K562 (cell line): ENCODE data around the gene MID1IP1. TPM values are rescaled to one million over a fixed set of nuclear protein-coding genes. Genes with fewer than 3 reads are reported as not detected.

Experiments used
- CBFA2T3 ChIP-seq: fragments of 450-650 bp; IDR thresholded peaks from 2 replicates; pipeline ENCODE4 v1.6.1; 2017
- HDAC1 ChIP-seq, 2 experiments: fragments of 450-650 bp; IDR thresholded peaks; 2 replicates each; pipeline ENCODE4 v1.6.1; 2016 to 2017; ENCODE audit warnings: inconsistent platforms in 1 of 2, mild to moderate bottlenecking in 1 of 2, moderate library complexity in 1 of 2
- MBD2 ChIP-seq: sonication (generic); IDR thresholded peaks from 2 replicates; pipeline ENCODE4 v1.6.1; 2016; ENCODE audit warnings: low read depth, borderline replicate concordance
- MEF2A ChIP-seq: IDR thresholded peaks from 2 replicates; pipeline ENCODE4 v1.6.1; 2011; ENCODE audit warnings: low read depth, mild to moderate bottlenecking, low read length, moderate library complexity; ENCODE audit not compliant: control insufficient read depth
- SIX5 ChIP-seq, 2 experiments: IDR thresholded peaks; 2 replicates each; pipeline ENCODE4 v1.6.1; 2011; ENCODE audit warnings: low read length in 2 of 2, borderline replicate concordance in 1 of 2, low read depth in 1 of 2, mild to moderate bottlenecking in 1 of 2, moderate library complexity in 1 of 2; ENCODE audit not compliant: insufficient read depth in 1 of 2
- STAT5B ChIP-seq: fragments of 250-450 bp; sonication (Bioruptor Pico); IDR thresholded peaks from 2 replicates; pipeline ENCODE4 v1.8.0; 2021; ENCODE audit warnings: mild to moderate bottlenecking, inconsistent platforms
- TCF7 ChIP-seq: sonication (generic); IDR thresholded peaks from 2 replicates; pipeline ENCODE4 v1.6.1; 2016; ENCODE audit warnings: antibody characterized with exemption, borderline replicate concordance
- ZC3H8 ChIP-seq: fragments of 450-650 bp; IDR thresholded peaks from 2 replicates; pipeline ENCODE4 v1.6.1; 2017
- ZNF239 ChIP-seq: fragments of 250-450 bp; sonication (Bioruptor Pico); IDR thresholded peaks from 2 replicates; pipeline ENCODE4 v1.4.0; 2020; ENCODE audit warnings: mild to moderate bottlenecking
- ZNF282 ChIP-seq: sonication (generic); formaldehyde crosslinking; IDR thresholded peaks from 2 replicates; pipeline ENCODE4 v1.8.1; 2023; ENCODE audit warnings: missing genetic modification reagents
- ZNF778 ChIP-seq: fragments of 450-650 bp; formaldehyde crosslinking; IDR thresholded peaks from 2 replicates; pipeline ENCODE4 v1.4.0; 2020; ENCODE audit warnings: mild to moderate bottlenecking, moderate library complexity
- polyA plus RNA-seq, 8 experiments: library from polyadenylated mRNA; depleted of rRNA in 4 of 8; stranded (reverse) in 5 of 8; unstranded in 3 of 8; fragments of >200 nt; fragmentation: Nextera tagmentation in 2 of 8; fragmentation: Illumina TruSeq in 1 of 8; extraction: Ambion mirVana in 2 of 8; extraction: Trizol in 1 of 8; gene quantifications; 2 replicates each; pipeline versions ENCODE4 v1.2.1 to v1.2.3, GENCODE V29; 2011 to 2014; ENCODE audit warnings: inconsistent platforms in 1 of 8, missing spikeins in 1 of 8
- total RNA-seq, 7 experiments: library from RNA; depleted of rRNA in 6 of 7; stranded (reverse); fragments of >200 nt in 6 of 7; fragmentation: Illumina TruSeq in 2 of 7; extraction: Trizol in 2 of 7; gene quantifications; 2 replicates each; pipeline versions ENCODE4 v1.2.1 to v1.2.3, GENCODE V29; 2011 to 2021; ENCODE audit warnings: low replicate concordance in 1 of 7
- TF ChIP-seq, protein P1 (sequence below), 2 experiments: fragments of 450-650 bp in 1 of 2; IDR thresholded peaks; 2 replicates each; pipeline ENCODE4 v1.6.1; 2011 to 2017; ENCODE audit warnings: low read depth in 2 of 2, antibody characterized with exemption in 1 of 2, borderline replicate concordance in 1 of 2, low read length in 1 of 2, mild to moderate bottlenecking in 1 of 2, mixed read lengths in 1 of 2; ENCODE audit not compliant: control insufficient read depth in 1 of 2
- TF ChIP-seq, protein P2 (sequence below): sonication (generic); formaldehyde crosslinking; IDR thresholded peaks from 2 replicates; pipeline ENCODE4 v1.5.0; 2020; ENCODE audit warnings: missing genetic modification reagents
- TF ChIP-seq, protein P3 (sequence below): sonication (generic); formaldehyde crosslinking; IDR thresholded peaks from 2 replicates; pipeline ENCODE4 v1.8.1; 2023; ENCODE audit warnings: mild to moderate bottlenecking, missing genetic modification reagents
- TF ChIP-seq, protein P4 (sequence below): fragments of 450-650 bp; IDR thresholded peaks from 2 replicates; pipeline ENCODE4 v1.6.1; 2017; ENCODE audit warnings: mild to moderate bottlenecking, moderate library complexity
- TF ChIP-seq, protein P5 (sequence below): sonication (generic); formaldehyde crosslinking; IDR thresholded peaks from 2 replicates; pipeline ENCODE4 v1.4.0; 2020; ENCODE audit warnings: mild to moderate bottlenecking, missing genetic modification reagents
- TF ChIP-seq, protein P6 (sequence below): fragments of 250-450 bp; sonication (Bioruptor Pico); IDR thresholded peaks from 2 replicates; pipeline ENCODE4 v1.6.1; 2021; ENCODE audit warnings: mild to moderate bottlenecking
- TF ChIP-seq, protein P7 (sequence below): fragments of 450-650 bp; IDR thresholded peaks from 2 replicates; pipeline ENCODE4 v1.6.1; 2016

Gene MID1IP1
- total and polyA plus RNA-seq, 9 of the 15 experiments (the other 6 are each of a cell fraction or from before 2014, with no cell fraction given), result 0.51 to 102 (median 27.5) TPM

DNA sequence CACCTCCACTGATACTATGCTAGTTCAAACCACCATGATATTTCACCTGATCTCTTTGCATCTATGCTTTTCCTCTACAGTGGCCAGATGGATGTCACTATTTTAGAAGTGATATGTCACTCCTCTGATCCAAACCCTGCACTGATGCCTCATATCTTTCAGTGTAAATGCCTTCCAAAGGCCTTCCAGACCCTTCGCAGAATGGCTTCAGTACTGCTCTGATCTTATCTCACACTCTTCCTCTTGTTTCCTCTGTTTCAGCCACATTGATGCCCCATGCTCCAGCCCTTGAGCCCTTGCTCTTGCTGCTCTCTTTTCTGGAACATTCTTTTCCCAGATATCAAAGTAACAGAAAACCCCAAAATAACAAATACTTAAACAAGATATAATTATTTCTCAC, 17.9 kb downstream of the MID1IP1 start (continued):
- TF ChIP-seq, protein P1, sequence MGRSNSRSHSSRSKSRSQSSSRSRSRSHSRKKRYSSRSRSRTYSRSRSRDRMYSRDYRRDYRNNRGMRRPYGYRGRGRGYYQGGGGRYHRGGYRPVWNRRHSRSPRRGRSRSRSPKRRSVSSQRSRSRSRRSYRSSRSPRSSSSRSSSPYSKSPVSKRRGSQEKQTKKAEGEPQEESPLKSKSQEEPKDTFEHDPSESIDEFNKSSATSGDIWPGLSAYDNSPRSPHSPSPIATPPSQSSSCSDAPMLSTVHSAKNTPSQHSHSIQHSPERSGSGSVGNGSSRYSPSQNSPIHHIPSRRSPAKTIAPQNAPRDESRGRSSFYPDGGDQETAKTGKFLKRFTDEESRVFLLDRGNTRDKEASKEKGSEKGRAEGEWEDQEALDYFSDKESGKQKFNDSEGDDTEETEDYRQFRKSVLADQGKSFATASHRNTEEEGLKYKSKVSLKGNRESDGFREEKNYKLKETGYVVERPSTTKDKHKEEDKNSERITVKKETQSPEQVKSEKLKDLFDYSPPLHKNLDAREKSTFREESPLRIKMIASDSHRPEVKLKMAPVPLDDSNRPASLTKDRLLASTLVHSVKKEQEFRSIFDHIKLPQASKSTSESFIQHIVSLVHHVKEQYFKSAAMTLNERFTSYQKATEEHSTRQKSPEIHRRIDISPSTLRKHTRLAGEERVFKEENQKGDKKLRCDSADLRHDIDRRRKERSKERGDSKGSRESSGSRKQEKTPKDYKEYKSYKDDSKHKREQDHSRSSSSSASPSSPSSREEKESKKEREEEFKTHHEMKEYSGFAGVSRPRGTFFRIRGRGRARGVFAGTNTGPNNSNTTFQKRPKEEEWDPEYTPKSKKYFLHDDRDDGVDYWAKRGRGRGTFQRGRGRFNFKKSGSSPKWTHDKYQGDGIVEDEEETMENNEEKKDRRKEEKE (IDR thresholded peaks at IDR 0.05; ENCODE audit: borderline replicate concordance in 1 of 2, control insufficient read depth in 1 of 2, low read depth in 2 of 2, low read length in 1 of 2), result no peak
- TF ChIP-seq, protein P2, sequence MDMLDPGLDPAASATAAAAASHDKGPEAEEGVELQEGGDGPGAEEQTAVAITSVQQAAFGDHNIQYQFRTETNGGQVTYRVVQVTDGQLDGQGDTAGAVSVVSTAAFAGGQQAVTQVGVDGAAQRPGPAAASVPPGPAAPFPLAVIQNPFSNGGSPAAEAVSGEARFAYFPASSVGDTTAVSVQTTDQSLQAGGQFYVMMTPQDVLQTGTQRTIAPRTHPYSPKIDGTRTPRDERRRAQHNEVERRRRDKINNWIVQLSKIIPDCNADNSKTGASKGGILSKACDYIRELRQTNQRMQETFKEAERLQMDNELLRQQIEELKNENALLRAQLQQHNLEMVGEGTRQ, result no peak
- TF ChIP-seq MBD2, result no peak
- peak; percentile 59 for TF ChIP-seq ZNF239 (CRISPR knock-in tag)
- no peak for TF ChIP-seq SIX5 (IDR thresholded peaks at IDR 0.05; ENCODE audit: borderline replicate concordance in 1 of 2, insufficient read depth in 1 of 2, low read depth in 1 of 2, low read length in 2 of 2)
- TF ChIP-seq CBFA2T3, result no peak
- no peak for TF ChIP-seq ZNF282
- TF ChIP-seq, protein P3, sequence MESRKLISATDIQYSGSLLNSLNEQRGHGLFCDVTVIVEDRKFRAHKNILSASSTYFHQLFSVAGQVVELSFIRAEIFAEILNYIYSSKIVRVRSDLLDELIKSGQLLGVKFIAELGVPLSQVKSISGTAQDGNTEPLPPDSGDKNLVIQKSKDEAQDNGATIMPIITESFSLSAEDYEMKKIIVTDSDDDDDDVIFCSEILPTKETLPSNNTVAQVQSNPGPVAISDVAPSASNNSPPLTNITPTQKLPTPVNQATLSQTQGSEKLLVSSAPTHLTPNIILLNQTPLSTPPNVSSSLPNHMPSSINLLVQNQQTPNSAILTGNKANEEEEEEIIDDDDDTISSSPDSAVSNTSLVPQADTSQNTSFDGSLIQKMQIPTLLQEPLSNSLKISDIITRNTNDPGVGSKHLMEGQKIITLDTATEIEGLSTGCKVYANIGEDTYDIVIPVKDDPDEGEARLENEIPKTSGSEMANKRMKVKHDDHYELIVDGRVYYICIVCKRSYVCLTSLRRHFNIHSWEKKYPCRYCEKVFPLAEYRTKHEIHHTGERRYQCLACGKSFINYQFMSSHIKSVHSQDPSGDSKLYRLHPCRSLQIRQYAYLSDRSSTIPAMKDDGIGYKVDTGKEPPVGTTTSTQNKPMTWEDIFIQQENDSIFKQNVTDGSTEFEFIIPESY, result no peak
- no peak for TF ChIP-seq TCF7
- TF ChIP-seq ZNF778, result no peak
- no peak for TF ChIP-seq HDAC1 (IDR thresholded peaks at IDR 0.05)
- TF ChIP-seq STAT5B, result no peak
- no peak for TF ChIP-seq MEF2A
- TF ChIP-seq, protein P4, sequence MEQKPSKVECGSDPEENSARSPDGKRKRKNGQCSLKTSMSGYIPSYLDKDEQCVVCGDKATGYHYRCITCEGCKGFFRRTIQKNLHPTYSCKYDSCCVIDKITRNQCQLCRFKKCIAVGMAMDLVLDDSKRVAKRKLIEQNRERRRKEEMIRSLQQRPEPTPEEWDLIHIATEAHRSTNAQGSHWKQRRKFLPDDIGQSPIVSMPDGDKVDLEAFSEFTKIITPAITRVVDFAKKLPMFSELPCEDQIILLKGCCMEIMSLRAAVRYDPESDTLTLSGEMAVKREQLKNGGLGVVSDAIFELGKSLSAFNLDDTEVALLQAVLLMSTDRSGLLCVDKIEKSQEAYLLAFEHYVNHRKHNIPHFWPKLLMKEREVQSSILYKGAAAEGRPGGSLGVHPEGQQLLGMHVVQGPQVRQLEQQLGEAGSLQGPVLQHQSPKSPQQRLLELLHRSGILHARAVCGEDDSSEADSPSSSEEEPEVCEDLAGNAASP, result no peak
- TF ChIP-seq ZC3H8, result no peak
- TF ChIP-seq, protein P5, sequence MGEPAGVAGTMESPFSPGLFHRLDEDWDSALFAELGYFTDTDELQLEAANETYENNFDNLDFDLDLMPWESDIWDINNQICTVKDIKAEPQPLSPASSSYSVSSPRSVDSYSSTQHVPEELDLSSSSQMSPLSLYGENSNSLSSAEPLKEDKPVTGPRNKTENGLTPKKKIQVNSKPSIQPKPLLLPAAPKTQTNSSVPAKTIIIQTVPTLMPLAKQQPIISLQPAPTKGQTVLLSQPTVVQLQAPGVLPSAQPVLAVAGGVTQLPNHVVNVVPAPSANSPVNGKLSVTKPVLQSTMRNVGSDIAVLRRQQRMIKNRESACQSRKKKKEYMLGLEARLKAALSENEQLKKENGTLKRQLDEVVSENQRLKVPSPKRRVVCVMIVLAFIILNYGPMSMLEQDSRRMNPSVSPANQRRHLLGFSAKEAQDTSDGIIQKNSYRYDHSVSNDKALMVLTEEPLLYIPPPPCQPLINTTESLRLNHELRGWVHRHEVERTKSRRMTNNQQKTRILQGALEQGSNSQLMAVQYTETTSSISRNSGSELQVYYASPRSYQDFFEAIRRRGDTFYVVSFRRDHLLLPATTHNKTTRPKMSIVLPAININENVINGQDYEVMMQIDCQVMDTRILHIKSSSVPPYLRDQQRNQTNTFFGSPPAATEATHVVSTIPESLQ, result no peak
- TF ChIP-seq, protein P6, sequence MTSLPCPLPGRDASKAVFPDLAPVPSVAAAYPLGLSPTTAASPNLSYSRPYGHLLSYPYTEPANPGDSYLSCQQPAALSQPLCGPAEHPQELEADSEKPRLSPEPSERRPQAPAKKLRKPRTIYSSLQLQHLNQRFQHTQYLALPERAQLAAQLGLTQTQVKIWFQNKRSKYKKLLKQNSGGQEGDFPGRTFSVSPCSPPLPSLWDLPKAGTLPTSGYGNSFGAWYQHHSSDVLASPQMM, result no peak
- TF ChIP-seq, protein P7, sequence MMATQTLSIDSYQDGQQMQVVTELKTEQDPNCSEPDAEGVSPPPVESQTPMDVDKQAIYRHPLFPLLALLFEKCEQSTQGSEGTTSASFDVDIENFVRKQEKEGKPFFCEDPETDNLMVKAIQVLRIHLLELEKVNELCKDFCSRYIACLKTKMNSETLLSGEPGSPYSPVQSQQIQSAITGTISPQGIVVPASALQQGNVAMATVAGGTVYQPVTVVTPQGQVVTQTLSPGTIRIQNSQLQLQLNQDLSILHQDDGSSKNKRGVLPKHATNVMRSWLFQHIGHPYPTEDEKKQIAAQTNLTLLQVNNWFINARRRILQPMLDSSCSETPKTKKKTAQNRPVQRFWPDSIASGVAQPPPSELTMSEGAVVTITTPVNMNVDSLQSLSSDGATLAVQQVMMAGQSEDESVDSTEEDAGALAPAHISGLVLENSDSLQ, result no peak
